Activated T-cell treated with anti-CD3 and anti-CD28 coated beads for 4 hours (primary cell): ENCODE results near the gene ALG2.
A peak's percentile ranks its signal among the peaks of the same experiment; 100 is the strongest.

Experiments used
- DNase-seq: peaks from one replicate; pipeline ENCODE4 v3.0.0-alpha.2; 2020

Gene ALG2, protein sequence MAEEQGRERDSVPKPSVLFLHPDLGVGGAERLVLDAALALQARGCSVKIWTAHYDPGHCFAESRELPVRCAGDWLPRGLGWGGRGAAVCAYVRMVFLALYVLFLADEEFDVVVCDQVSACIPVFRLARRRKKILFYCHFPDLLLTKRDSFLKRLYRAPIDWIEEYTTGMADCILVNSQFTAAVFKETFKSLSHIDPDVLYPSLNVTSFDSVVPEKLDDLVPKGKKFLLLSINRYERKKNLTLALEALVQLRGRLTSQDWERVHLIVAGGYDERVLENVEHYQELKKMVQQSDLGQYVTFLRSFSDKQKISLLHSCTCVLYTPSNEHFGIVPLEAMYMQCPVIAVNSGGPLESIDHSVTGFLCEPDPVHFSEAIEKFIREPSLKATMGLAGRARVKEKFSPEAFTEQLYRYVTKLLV

DNA sequence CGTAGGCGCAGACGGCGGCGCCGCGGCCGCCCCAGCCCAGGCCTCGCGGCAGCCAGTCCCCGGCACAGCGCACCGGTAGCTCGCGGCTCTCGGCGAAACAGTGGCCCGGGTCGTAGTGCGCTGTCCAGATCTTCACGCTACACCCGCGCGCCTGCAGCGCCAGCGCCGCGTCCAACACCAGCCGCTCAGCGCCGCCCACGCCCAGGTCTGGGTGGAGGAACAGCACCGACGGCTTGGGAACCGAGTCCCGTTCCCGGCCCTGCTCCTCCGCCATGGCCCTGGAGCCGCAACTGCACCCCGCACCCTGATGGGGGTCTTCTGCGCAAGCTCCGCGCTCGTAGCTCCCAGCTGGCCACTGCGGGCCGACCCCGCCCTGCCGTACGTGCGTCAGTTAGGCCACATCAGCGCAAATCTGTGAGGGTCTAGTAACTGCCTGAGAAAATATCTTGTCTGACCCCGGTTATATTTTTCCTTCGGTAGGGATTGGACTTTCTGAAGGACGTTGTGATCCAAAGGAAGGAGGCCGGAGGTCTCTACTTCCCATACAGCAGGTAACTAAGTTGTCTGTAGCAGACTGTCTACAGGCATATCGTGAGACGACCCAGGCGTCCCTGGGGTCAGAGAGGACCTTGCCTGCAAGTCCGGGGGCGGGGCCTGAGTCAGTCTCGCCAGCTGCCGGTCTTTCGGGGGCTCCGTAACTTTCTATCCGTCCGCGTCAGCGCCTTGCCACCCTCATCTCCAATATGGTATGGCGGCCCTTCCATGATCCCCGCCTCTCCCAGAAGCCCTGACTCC lies at the start of gene ALG2, which contains the start of gene SEC61B:
TSS of gene ALG2 (minus strand) at position 322 of the 795 bp plus-strand sequence. CDS start at position 274, 48 bp downstream.
TSS of gene SEC61B (plus strand) at position 662 of the 795 bp plus-strand sequence. CDS start at position 744, 82 bp downstream.
- DNase-seq, result peak; percentile 92

DNA sequence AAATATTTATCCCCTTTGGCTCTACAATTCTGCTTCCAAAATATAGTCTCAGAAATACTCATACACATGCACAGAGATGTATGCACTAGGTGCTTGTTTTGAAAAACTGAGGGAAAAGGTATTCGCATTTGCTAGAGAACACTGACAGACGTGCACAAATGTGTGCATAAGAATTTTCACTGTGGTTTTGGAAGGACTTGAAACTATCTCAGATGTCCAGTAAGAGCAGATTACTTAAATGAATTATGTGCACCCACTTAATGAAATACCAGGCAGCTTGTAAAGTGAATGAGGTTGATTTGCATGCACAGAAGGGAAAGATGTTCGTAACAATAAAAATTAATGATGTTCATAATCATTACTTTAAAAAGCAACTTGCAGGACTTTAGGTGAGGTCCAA lies 48.7 kb upstream of the ALG2 start:
- no peak for DNase-seq

DNA sequence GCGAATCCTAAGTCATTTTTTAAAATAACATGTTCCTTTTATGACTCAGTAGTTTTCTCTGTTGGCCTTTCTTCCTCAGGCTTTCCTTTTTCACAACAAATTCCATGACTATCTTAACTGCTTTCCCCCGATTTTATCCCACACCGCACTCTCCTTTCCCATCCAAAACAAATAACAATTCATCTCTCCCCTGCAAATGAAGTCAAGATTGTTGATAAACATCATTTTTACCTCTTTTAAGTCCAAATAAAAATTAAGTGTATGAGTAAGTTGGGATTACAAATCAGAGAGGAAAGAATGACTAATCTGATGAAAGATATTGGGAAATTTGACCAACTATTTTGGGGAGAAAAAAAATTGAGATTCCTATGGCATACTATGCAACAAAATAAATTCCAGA lies 47.7 kb upstream of the ALG2 start:
- DNase-seq, result no peak

DNA sequence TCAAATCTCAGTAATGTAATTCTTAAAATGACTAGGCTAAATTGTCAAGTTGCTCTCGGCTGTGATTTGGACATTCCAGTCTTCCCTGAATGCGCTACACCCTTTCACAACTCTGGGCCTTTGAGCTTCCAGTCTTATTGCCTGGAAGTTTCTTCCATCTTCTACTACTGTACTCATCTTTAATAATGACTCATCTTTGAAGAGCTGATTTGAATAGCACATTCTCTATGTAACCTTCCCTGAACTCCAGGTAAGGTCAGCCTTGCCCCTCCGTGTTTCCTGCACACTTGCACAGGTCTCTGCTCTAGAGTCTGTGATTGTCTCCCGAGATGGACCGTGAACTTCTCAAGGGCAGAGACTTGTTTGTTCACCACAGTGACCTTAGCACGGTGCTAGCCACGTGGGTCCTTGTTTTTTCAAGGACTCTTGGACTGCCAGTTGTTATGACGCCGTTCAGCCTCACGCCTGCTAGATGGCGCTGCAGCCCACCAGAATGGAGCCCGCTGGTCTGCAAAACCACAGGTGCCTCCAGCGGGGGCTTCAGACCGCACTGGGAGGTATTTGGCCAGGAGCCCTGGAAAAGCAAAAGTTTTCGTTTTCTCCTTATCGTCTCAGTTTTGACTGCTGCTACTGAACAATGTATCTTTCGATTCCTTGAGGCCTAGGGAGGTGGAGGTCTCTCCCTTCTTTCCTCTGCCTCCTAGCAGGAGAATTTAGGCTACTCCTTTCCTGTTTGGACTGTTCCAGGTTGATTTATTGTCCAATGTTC lies 44.7 kb upstream of the ALG2 start:
- peak; percentile 42 for DNase-seq

DNA sequence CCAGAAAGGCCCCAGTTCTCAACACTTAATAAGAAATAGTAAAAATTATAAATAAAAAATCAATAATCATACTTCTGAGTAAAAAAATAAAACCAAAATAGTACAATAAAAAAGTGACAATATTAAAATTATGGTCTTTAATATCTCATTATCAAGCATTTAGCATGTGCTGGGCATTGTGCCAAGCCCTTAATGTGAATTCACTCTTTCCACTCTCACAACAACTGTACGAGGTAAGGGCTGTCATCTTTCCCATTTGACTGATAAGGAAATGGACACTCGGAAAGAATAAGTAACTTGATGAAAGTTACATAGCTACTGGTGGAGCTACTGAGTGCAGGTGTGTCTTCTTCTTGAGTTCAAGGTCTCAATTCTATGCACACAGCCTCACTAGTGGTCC lies 43.9 kb upstream of the ALG2 start:
- no peak for DNase-seq

DNA sequence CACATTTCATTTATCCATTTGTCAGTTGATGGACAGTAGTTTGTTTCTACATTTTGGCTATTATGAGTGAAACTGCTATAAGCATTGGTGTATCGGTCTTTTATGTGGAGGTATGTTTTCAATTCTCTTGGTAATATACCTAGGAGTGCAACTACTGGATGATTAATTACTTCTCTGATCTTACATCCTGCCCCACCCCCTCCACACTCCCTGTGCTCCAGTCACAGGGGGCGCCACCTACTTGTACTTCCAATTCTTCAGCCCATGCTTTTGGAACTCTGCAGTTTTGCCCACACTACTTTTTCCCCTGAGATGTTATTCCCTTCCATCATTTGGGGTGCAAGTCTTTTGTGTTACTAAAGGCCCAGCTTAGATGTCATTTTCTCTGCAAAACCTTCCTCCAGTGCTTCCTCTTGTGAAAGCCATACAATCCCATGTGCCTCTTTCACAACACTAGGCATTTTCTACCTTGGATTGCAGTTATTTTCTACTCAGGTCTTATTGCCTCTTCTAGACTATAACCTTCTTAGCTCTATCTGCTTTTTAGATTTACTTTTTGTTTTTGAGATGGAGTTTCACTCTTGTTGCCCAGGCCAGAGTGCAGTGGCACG lies 42.4 kb upstream of the ALG2 start:
- DNase-seq, result no peak

DNA sequence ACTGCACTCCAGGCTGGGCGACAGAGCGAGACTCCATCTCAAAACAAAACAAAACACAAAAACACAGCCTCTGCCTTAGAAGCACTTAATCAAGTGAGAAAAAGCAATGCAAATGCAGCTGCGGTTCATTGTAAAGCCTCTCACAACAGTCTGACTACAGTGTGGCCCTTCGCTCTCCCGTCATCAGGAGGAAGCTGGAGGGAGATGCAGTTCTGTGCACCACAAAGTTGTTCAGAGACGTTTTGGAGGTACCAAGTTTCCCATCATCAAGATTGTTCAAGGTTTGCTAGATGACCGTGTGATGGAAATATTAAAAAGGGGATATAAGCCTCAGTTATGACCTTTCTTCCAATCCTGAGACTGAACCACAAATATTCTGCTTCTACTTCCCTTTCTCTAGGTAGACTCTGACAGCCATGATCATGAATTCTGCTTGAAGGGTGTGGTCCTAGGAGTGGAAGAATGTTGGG lies 41.2 kb upstream of the ALG2 start:
- no peak for DNase-seq

DNA sequence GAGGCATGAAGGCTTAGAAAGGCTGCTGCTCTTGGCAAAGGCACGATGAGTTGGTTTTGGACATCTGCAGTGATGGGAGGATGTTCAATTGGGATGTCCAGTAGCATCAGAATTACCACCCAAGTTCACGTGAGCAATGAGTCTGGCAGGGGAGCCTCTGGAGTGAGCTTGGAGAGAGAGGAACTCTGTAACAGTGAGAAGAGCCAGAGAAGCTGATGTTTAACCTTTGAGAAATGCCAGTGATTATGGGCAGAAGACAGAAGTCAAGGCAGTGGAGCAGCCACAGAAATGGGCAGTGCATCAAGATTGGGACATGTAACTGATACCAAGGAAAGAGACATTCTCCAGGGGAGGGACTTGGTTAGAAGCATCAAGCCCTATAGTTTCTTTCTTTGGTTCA lies 40.2 kb upstream of the ALG2 start:
- DNase-seq, result no peak

DNA sequence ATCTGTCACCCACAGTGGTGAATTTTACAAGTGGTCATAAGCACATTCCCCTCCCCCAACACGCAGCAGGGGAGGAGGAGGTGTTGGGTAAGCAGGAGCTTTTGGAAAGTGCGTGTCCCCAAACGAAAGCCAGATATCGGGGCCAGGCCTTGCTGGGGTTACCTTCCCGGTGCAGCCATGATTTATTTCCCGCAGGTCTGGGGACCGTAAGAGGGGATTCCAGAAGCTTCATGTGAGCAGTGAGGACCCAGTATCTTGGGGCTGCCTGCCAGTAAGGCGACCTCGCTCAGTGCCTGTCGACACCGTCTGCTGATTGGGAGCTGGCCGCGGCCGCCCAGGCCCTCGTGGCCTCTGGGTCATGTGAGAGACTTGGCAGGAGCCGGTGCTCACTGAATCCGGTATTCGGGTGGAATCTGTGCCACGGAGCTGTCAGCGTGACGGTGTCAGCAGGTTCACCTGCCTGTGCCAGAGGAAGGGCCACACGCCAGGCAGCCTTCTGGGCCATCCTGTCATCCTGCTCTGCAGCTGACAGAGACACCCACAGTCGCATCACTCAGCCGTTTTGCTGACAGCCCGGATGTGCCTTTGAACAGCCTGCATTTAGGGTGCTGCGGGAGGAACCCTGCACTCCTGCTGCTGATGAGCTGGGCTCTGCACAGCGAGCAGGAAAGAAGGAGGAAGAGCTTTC lies 37.6 kb upstream of the ALG2 start:
- peak; percentile 5 for DNase-seq

DNA sequence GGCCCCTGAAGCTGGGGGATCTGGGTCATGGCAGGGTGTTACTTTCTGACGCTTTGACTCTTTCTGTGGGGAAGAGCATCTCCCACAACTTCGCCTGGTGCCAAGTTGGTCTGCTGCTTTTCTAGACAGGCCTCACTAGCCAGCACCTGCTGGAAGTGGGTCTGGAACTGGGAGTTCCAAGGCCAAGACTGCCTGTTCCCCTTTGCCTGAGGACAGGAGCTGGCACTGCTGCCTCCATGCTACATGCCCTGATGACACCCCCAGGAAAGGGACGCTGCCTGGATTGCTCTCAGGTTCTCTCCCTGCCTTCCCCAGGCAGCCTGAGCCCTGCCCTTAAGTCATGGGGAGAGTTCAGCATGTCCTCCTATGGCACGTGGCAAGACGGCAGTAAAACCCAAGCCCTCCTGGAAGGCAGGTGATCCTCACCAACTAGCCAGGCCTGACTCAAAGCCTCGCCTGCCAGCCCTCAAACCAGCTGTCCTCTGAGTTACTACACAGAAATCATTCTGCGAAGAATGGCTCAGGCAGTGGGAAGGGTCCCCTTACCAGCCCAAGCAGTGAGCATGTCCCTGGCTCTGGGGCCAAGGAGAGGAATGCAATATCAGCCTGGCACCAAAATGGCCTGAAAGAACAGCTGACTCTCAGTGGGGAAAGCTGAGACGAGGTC lies 36.1 kb upstream of the ALG2 start:
- DNase-seq, result no peak

DNA sequence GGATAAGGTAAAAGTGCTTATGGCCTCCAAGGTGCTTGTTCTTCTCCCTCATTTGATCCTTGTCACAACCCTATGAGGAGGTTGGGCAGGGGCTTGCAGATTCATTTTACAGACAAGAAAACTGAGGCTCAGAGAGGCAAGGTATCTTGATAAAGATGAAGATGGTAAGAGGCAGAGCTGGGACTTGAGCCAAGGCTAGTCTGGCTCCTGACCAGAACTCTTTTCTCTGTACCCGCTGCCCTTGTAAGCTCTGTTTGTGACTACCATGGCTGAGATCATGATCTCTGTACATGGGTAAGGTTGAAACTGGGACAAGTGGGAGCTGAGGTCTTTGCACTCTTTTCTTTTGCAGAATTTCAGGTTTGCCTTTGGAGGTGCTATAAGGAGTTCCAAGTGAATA lies 33.9 kb upstream of the ALG2 start:
- DNase-seq, result no peak

DNA sequence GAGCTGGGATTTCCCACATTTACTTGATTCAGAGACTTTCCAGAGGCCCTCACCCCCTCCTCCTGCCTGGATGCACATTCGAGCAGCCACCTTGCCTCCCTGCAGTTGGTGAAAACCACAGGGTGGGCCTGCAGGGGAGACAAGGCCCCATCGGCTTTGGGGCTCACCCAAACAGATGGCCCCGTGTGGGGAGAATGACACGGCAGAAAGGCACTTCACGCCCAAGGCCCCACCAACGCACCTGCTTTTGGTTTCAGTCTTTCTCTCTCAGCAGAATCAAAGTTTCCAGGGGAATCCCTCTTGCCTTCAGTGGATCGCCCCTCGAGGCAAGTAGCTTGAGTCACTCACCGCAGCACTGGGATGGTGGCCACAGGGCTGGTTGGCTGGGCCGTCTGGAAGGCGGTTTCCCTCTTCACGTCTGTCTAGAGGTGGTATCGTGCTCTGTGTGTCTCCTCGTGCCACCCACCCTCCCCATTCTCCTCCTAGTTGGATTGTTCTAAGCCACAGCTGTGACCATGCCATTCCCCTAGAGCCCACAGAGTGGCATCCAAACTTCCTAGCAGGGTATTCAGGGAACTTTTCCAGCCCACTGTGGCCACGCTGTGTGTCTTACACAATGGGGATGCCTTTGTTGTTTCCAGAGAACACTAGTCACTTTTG lies 32.2 kb upstream of the ALG2 start:
- DNase-seq, result peak; percentile 59

DNA sequence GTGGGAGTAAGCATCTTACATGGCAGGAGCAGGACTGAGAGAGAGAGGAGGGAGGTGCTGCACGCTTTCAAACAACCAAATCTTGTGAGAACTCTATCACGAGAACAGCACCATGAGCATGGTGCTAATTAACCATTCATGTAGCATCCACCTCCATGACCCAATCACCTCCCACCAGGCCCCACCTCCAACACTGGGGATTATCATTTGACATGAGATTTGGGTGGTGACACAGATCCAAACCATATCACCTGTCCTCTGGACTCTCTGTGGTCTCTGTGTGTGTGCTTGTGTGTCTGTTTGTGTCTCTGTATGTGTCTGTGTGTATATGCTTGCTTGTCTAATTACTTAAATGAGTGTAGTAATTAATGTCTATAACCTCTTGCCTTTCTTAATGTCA lies 31.4 kb upstream of the ALG2 start:
- no peak for DNase-seq

DNA sequence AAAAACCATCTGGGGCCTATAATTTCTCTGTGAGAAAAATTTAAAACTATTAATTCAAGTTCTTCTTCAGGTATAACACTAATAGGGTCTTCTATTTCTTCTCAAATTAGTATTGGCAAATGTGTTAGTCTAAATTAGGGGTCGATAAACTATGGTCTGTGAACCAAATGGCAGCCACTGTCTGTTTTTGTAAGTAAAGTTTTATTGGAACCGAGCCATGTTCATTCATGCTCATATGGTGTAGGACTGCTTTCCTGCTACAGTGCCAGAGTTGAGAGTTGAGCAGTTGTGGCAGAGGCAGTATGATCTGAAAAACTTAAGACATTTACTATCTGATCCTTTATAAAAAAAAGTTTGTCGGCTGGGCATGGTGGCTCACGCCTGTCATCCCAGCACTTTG lies 29.4 kb upstream of the ALG2 start:
- DNase-seq, result no peak

DNA sequence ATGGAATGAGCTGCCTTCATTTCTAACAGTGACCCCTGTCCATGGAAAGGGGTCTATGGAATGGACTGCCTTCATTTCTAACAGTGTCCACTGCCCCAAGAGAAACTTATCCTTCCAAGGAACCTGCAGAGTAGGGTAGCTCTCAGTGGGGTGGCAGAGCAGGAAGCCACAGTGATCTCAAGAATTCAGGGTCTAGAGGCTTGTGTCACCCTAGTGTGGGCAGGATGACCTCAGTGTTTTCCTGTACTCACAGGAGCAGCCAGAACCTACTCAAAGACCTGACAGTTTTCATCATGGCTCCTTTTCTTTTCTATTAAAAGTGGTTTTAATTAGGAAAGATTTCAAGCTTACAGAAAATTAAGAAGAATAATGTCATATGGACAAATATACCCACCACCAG lies 27.9 kb upstream of the ALG2 start:
- no peak for DNase-seq

DNA sequence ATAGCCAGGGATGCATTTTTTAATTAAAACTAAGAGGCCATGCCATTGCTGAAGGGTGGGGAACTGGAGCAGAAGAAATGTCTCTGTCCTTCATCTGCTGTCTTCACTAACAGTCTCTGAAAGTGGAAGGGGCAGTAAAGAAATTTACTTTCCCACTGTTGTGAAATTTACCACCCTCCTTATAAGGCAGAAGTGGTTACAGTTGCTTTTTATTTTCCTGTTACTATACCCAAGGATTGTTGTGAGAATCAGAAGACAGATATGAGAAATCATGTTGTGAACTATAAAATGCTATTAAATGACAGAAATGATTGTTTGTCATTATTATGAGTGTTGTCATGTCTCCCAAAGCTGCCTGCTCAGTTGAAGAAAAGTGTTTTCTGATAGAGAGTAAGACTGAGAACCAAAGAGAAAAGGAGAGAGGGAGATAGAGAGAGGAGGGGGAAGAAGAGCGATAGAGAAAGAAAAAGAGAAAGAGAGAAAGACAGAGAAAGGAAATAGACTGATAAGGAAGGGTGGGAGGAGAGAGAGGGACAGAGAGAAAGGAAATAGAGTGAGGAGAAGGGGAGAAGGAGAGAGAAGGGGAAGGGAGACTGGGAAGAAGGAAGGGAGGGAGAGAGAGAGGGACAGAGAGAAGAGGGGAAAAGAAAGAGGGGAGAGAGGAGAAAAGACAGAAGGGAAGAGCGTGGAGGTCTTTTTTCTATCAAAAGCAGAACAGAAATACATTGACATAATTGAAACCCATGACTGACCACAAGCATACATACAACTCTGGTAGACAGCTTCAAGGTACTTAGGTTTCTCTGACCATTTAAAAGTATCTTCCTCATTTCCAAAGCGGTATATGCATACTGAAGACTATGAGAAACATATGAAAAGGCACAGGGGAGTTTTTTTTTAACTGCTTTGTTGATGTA lies 22.9 kb upstream of the ALG2 start:
- no peak for DNase-seq

DNA sequence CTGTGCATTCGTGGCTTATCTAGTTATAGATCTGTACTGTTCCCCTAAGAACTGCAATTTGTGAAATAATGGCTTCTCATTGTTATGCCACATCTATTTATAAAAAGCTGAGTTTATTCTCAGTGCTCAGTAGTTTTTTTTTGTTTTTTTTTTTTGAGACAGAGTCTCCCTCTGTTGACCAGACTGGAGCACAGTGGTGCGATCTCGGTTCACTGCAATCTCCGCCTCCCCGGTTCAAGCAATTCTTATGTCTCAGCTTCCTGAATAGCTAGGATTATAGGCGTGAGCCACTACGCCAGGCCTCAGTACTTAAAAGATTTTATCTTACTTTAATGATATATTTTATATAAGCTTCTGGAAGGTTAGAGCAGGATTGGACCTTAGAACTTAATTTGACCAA lies 19.4 kb upstream of the ALG2 start:
- no peak for DNase-seq

DNA sequence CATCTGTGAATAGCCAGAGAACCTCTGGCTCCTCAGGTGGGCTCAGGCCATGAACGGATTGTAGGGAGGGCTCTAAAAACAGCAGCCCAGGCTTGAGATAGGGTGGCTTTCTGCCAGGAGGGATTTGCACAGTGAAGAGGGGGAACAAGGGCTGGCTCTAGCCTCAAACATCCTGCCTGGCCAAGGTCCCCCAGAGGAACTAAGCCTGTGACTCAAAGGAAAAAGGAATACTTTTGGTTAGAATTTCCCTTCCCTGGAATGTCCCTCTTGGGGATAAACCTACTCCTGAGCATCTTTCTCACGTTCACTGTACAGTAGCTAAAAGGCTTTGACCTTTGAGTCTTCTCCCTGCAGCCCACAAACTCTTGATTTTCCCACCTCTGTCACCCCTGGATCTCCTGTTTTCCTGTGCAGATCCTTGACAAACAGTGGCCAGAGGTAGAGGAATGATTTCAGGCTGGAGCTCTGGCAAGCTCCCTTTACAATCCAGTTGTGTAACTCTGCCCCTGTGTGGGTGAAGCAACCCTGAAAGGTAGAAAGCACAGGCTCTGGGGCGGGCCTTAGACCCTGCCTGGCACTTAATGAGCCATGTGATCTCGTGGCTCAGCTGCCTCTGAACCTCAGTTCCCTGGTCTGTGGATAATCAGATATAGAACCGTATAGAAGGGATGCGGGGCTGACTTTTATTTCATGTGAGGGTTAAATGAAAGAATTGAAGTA lies 17.8 kb upstream of the ALG2 start:
- no peak for DNase-seq

DNA sequence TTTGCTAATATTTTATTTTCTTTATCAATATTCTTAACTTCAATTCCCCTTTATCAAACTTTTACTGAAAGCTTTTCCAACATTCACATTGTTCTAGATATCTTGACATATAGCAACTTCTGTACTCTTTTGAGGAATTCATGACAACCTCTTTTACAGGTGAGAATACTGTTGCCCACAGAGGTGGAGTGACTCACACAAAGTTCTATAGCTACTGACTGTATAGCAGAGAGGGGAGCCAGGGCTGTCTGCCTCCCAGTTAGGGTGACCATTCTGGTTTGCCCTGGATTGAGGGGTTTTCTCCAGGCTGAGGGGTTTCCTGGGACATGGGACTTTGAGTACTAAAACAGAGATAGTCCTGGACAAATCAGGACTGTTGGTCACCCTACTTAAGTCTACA lies 16.6 kb upstream of the ALG2 start:
- DNase-seq, result no peak
